ENCODE measurements around the gene PRAME. TPM values are rescaled to one million over a fixed set of nuclear protein-coding genes. Genes with fewer than 3 reads are reported as not detected.
"Not testable (repeated sequence)": the region's sequence is repeated elsewhere in the genome, so short reads cannot be mapped to it uniquely, and the experiment has no call there.

The PRAME gene
- total RNA-seq, 1 donor from 2014 or later, result not detected

DNA sequence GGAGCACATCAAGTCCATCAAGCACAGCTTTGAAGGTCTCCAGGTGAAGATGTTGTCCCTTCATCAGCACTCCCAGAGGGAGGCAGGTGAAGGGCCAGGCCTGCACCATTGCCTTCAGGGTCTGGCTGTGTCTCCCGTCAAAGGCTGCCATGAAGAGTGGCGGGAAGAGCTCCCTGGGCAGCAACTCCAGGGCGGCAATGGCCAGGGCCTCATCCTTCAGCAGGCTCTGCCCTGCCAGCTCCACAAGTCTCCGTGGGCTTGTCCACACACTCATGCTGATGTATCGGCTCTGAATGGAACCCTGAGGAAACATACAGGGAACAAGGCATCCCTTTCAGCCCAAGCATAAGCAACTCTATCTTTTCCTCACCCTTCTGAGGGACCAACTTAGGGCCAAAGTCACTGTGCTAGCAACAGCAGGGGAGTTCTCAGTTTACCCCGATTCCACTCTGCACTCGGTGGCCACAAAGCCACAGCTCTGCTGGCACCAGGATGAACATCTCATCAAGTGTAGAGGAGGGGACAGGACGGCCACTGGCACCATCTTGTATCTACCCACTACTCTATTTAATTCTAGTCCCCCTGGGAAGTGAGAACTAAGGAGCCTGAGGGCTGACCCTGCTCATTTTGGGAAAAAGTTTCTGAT, 8.2 kb downstream of the PRAME start:
- no peak for DNase-seq

DNA sequence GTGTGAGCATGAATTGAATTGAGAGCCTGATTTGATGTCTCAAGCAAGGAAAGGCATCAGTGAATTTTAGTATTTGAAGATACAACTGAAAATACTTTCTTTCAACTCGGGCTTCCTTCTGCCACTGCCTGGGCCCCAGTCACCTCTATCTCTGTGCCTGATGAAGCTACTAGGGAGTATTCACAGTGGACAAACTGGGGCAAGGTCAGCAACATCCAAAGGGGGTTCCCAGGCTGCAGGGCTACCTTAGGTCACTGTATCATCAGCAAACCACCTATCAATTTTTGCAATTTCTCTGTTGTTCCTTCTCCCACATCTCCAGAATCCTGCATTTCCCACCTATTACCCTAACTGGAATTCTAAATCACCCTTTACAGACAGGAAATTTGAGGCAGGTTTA, 10.2 kb downstream of the PRAME start:
- no peak for DNase-seq

DNA sequence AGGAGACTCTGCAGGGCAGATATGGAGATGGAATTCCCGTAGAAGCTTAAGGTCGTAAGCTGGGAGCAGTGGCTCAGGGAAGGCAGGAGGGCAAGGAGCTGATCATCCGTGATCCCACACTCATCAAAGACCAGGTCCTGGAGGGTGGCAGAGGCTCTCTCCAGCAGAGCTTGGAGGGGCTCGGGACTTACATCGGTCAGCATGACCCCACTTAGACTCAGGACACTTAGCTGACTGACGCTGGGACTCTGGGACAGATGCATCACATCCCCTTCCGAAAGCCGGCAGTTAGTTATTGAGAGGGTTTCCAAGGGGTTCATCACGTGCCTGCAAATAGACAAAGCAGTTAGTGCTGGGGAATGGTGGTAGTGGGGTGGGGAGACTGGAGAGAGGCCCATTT, 10.7 kb downstream of the PRAME start:
- no peak for DNase-seq

DNA sequence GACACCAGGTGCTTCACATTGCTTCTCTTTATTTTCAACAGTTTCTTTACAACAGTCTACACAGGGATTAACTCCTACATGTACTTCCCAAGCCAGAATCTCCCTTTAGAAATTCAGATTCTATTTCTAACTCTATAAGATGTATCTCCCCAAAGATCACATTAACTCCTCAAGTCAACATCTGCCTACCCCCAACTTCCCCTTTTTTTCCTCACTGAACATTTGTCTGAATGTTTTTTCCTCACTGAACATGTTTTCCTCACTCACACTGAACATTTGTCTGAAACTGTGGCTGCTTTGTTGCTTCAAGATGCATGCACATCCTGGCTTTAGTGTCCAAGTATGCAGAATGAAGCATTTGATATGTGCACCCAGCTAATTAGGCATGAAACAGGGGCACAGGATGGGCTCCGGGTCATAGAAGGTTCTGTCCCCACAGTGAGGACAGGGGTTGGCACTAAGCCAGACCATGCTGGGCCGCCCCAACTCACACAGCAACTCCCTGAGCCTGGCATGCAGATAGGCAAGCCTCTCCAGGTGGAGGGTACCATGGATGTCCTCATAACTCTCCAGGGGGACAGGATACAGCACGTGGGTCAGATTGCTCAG, 11.3 kb downstream of the PRAME start:
- no peak for DNase-seq

DNA sequence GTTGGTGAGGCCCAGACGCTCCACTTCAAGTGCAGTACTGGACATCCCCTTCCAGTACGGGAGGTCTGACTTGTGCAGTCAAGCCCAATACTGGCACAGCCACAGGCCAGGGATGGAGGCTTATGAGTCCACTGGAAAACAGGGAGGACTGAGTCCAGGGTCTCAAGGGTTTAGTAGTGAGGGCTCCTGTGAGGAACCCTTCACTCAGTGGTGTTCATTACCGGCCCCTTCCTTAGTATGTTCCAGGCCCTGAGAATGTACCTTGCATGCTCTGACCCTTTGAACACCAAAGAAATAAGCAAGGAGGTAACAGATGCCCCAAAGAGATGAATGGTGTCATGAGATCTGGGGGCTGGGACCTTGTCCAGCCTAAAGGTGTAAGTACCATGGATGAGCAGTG, 11.8 kb downstream of the PRAME start:
- no peak for DNase-seq

DNA sequence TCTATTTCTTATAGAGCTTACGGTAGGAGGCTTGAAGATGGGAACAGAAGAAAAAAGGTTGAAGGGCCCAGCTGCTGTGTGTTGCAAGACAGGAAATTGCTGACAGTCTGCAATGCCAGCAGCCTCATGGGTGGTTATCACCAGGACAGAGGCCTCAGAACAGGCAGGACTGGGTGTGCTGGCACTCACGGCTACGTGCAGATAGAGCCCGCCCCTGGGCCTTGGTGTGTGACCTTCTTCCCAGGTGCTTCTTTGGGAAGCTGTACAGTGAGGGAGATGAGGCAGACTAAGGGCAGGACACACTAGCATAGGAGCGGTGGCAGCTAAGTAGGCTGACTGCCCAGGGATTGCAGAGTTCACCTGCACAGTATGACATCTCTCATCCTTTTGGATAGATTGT, 12.6 kb downstream of the PRAME start:
- no peak for DNase-seq

DNA sequence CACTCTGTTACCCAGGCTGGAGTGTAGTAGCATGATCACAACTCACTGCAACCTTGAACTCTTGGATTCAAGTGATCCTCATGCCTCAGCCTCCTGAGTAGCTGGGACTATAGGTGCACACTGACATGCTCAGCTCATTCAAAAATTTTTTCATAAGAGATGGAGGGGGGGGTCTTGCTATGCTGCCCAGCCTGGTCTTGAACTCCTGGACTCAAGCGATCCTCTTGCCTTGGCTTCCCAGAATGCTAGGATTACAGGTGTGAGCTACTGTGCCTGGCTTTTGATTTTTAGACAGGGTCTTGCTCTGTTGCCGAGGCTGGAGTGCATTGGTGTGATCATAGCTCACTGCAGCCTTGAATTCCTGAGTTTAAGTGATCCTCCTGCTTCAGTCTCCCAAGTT, 14.0 kb downstream of the PRAME start:
- no peak for DNase-seq

DNA sequence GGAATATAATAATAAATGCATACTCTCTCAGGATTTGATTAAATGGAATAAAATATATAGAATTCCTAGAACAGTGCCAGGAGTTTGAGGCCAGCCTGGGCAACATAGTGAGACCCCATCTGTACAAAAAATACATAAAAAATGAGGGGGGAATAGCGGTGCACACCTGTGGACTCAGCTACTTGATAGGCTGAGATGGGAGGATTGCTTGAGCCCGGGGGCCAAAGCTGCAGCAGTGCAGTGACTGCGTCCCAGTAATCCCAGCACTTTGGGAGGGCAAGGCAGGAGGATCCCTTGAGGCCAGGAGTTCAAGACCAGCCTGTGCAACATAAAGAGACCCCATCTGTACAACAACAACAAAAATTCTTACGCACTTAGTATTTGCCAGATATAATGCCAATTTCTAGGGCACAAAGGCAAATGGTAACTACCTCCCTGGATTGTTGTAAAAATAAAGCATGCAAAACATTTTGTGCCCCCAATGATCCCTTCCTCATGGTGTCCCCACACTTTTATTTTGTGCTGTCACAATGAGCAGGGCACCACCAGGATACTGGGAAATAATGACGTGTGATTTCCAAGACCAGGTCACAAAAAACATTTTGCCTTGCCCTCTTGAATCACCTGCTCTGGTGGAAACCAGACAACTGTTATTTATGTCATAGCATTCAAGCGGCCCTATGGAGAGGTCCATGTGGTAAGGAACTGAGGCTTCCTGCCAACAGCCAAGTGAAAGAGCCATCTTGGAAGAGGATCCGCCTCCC, 20.7 kb downstream of the PRAME start:
- no peak for DNase-seq

DNA sequence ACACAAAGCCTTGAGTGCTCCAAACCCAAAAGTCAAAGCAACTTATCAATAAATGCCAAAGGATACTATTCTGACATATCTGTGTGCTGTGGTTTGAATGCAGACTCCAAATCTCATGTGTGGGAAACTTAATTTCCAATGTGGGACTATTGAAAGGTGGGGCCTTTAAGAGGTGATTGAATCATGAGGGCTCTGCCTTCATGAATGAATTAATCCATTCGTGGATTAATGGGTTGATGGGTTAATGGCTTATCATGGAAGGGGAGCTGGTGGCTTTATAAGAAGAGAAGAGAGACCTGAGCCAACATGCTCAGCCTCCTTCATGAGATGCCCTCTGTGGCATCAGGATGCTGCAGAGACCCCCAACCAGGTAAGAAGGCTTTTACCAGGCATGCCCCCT, 22.1 kb downstream of the PRAME start:
- DNase-seq, result no peak

DNA sequence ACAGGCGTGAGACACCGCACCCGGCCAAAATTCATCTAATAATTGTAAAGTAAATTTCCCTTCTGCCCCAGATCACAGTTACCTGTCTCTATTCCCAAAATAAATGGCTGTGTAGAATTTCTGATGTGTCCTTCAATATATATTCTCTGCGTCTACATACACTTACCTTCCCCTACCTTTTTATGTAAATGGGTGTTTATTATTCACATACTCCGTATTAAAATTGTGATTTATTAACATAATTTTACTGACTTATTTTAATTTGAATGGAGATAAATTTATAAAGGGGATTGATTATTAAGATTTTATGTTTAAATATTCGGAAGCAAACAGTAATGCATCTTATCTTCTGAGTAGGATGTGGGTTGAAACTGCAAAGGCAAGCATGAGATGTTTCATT, 22.6 kb downstream of the PRAME start:
- DNase-seq, result no peak

DNA sequence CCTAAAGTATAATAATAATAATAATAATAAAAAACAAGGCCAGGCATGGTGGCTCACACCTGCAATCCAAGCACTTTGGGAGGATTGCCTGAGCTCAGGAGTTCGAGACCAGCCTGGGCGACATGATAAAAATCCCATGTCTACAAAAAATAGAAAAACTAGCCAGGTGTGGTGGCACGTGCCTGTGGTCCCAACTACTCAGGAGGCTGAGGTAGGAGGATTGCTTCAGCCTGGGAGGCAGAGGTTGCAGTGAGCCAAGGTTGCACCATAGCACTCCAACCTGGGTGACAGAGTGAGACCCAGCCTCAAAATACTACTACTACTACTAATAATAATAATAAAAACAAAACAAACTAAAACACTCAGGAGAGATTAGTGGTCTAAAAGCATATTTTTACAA, 23.4 kb downstream of the PRAME start:
- no peak for DNase-seq

DNA sequence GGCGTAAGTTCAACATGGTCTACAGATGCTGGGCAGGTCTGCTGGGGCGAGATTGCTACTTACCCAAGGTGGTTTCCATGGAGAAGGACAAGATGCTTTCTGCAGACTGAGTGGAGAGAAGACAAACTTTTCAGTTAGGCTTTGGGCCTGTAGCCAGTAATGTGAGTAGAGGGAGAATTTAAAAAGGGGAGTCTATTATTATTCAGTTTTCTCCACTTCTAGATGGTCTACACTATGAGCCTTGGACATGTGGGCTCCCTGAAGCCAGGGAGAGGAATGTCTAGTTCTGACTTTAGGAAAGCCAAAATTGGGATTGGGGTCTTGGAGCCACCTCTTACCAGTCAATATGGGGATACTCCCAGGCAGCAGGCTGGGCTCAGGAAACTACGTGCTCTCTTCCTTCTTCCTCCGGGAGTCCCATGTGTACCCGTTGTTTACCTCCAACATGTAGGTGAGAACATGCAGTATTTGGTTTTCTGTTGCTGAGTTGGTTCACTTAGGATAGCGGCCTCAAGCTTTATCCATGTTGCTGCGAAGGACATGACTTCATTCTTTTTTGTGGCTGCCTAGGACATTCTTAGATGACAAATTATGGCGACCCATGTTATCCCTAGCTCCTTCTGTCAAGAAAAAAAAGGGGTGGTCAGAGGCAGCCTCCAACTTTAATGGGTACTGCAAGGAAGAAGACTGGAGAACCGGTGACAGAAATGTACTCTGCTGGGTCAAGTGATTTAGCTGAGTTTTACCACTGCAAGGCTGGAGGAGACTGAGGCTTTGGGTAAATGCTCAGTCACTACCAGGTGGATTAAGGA, 24.3 kb downstream of the PRAME start:
- no peak for DNase-seq

DNA sequence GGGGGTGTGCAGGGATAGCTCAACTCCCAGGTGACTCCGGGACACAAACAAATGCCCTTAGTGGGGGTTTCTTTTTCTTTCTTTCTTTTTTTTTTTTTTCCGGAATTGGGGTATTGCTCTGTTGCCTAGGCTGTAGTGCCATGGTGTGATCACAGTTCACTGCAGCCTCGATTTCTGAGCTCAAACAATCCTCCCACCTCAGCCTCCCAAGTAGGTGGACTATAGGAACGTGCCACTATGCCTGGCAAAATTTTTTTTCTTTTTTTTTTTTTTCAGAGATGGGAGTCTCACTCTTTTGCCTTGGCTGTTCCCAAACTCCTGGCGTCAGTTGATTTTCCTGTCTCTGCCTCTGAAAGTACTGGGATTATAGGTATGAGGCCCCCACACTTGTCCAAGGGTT, 25.2 kb downstream of the PRAME start:
- DNase-seq, result no peak

DNA sequence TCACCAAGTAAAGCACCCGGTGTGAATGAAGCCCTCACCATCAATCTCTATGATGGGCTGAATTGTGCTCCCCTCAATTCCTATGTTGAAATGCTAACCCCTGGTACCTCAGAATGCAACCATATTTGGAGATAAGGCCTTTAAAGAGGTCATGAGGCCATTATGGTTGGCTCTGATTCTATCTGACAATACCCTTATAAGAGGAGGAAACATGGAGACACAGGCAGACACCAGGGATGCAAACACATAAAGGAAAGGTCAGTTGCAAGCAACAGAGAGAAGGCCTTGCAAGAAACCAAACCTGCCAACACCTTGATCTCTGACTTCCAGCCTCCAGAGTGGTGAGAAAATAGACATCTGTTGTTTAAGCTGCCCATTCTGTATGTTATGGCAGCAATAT, 25.6 kb downstream of the PRAME start:
- DNase-seq, result no peak

DNA sequence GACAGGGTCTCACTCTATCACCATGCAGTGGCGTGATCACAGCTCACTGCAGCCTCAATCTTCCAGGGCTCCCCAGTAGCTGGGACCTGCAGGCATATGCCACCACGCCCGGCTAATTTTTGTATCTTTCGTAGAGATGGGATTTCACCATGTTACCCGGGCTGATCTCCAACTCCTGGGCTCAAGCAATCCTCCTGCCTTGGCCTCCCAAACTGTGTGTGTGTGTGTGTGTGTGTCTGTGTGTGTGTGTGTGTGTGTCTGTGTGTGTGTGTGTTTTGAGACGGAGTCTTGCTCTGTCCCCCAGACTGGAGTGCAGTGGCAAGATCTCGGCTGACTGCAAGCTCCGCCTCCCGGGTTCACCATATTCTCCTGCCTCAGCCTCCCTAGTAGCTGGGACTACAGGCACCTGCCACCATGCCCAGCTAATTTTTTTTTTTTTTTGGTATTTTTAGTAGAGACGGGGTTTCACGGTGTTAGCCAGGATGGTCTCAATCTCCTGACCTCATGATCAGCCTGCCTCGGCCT, 26.5 kb downstream of the PRAME start:
- not testable (repeated sequence) for DNase-seq

DNA sequence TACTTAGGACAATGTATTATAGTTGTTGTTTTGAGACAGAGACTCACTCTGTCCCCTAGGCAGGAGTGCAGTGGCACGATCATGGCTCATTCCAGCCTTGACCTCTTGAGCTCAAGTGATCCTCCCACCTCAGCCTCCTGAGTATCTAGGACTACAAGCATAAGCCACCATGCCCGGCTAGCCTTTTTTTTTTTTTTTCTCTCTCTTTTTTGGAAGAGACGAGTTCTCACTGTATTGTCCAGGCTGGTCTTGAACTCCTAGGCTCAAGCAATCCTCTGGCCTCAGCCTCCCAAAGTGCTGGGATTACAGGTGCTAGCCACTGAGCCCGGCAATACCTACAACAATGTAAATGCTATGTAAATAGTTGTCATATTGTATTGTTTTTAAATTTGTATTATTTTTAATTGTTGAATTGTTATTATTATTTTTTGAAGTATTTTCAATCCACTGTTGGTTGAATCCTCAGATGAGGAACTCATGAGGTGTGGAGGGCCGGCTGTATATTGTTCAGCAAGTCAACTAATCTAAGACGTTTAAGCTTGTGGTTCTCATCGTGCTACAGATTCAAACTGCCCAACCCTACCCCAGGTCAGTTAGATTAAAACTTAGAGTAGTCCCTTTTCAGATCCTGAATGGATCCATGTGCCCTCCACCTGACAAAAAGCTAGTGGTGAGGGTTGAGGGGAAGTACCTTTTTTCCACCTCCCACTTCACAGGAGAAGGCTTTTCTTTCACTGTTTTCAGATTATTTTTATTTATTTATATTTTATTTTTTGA, 27.1 kb downstream of the PRAME start:
- DNase-seq, result no peak

DNA sequence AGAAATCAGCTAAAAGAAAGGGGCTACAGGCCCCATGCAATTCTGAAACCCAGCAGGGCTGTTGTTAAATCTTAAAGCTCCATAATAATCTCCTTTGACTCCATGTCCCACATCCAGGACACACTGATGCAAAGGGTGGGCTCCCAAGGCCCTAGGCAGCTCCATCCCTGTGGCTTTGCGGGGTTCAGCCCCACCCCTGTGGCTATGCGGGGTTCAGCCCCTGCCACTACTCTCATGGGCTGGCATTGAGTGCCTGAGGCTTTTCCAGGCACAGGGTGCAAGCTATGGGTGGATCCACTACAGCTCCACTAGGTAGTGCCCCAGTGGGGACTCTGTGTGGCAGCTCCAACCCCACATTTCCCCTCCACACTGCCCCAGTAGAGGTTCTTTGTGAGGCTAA, 30.3 kb downstream of the PRAME start:
- DNase-seq, result no peak

DNA sequence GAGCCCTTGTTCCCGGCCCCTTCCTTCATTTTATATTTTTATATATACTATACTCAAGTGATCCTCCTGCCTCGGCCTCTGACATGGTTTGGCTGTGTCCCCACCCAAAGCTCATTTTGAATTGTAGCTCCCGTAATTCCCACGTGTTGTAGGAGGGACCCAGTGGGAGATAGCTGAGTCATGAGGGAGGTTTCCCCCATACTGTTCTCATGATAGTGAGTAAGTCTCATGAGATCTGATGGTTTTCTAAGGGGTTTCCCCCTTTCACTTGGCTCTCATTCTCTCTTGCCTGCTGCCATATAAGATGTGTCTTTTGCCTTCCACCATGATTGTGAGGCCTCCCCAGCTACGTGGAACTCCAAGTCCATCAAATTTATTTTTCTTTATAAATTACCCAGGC, 31.8 kb downstream of the PRAME start:
- DNase-seq, result no peak

DNA sequence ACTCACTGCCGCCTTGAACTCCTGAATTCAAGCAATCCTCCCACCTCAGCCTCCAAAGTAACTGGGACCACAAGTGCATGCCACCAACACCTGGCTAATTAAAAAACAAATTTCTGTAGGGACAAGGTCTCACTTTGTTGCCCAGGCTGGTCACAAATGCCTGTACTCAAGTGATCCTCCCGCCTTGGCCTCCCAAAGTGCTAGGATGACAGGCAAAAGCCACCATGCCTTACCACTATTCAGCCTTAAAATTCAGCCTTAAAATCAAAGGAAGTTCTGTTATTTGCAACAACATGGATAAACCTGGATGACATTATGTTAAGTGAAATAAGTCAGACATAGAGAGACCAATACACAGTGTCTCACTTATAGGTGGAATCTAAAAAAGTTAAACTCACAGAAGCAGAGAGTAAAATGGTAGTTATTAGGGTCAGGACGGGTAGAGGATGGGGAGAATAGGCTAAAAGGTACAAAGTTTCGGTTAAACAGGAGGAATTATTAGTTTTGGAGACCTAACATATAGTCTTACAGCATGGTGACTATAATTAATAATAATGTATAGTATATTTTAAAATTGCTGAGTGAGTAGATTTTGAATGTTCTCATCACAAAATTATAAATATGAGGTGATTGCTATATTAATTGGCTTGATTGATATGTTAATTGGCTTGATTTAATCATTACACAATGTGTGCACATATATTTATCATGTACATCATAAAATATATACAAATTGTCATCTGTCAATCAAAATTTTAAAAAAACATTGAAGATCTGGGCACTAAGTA, 32.7 kb downstream of the PRAME start:
- no peak for DNase-seq

DNA sequence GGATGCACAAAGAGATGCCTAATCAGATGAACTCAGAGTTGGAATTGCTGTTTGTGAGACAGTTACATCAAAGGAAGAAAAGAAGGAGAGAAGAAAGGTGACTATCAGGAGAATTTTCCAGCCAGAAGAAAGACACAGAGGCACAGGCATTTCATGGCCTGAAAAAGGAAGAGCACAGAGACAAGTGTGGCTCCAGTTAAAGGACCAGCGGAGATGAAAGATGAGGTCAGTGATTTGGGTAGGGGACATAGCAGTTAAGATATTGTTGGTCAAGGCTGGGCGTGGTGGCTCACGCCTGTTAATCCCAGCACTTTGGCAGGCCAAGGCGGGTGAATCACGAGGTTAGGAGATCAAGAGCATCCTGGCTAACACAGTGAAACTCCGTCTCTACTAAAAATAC, 35.6 kb downstream of the PRAME start:
- no peak for DNase-seq

DNA sequence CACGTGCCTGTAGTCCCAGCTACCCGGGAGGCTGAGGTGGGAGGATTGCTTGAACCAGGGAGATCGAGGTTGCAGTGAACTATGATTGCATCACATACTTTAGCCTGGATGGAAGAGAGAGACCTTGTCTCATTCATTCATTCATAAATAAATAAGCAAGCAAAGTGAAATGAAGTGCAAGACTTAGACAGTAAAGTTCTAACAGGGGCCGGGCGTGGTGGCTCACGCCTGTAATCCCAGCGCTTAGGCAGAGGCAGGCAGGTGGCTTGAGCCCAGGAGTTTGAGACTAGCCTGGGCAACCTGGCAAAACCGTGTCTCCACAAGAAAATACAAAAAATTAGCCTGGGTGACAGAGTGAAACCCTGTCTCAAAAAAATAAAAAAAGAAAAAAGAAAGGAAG, 37.4 kb downstream of the PRAME start:
- DNase-seq, result no peak

Data from skin of body (tissue), 2 donors.